Neural progenitor cell (in vitro differentiated cells): ENCODE measurements around the gene CAPSL. TPM values are rescaled to one million over a fixed set of nuclear protein-coding genes. Genes with fewer than 3 reads are reported as not detected.
"Not testable (repeated sequence)": the region's sequence is repeated elsewhere in the genome, so short reads cannot be mapped to it uniquely, and the experiment has no call there.

Experiments
- DNase-seq: peaks from one replicate; pipeline ENCODE4 v3.0.0-alpha.2; 2016; ENCODE audit warnings: low spot score
- H2AFZ ChIP-seq: fragments of 200-600 bp; sonication (generic); replicated peaks from 2 replicates; pipeline ENCODE4 v1.6.1; 2016; ENCODE audit warnings: antibody characterized with exemption
- H3F3A ChIP-seq: fragments of 200-600 bp; sonication (generic); 2 replicates; pipeline ENCODE4 v1.6.1; 2016; ENCODE audit warnings: antibody characterized with exemption, low read depth
- H3K27ac ChIP-seq: fragments of 200-600 bp; sonication (generic); 2 replicates; pipeline ENCODE4 v1.5.1; 2016; ENCODE audit warnings: mild to moderate bottlenecking
- H3K27me3 ChIP-seq: fragments of 200-600 bp; sonication (generic); 2 replicates; pipeline ENCODE4 v1.6.1; 2016; ENCODE audit warnings: mild to moderate bottlenecking, moderate library complexity
- H3K36me3 ChIP-seq: fragments of 200-600 bp; sonication (generic); 2 replicates; pipeline ENCODE4 v1.5.1; 2016
- H3K4me1 ChIP-seq: fragments of 200-600 bp; sonication (generic); 2 replicates; pipeline ENCODE4 v1.6.1; 2016; ENCODE audit warnings: mixed run types
- H3K4me2 ChIP-seq: fragments of 200-600 bp; sonication (generic); 2 replicates; pipeline ENCODE4 v1.6.1; 2016
- H3K4me3 ChIP-seq: fragments of 200-600 bp; sonication (generic); 2 replicates; pipeline ENCODE4 v1.5.1; 2016
- H3K79me2 ChIP-seq: fragments of 200-600 bp; sonication (generic); 2 replicates; pipeline ENCODE4 v1.6.1; 2016; ENCODE audit warnings: low read depth
- H3K9ac ChIP-seq: fragments of 200-600 bp; sonication (generic); 2 replicates; pipeline ENCODE4 v1.6.1; 2016
- H3K9me3 ChIP-seq: fragments of 200-600 bp; sonication (generic); 2 replicates; pipeline ENCODE4 v1.5.1; 2016; ENCODE audit warnings: low read depth
- H4K20me1 ChIP-seq: fragments of 200-600 bp; sonication (generic); 2 replicates; pipeline ENCODE4 v1.6.1; 2016; ENCODE audit warnings: low read depth
- H3K27ac Mint-ChIP-seq: 3 replicates; pipeline ENCODE4 v1.8.0; 2021; ENCODE audit warnings: mixed read lengths
- H3K27me3 Mint-ChIP-seq: 2 replicates; pipeline ENCODE4 v1.8.0; 2022; ENCODE audit warnings: low read depth, mild to moderate bottlenecking, inconsistent platforms, moderate library complexity, mixed read lengths; ENCODE audit not compliant: insufficient read depth
- H3K36me3 Mint-ChIP-seq: 3 replicates; pipeline ENCODE4 v1.8.0; 2021; ENCODE audit warnings: mixed read lengths
- H3K4me1 Mint-ChIP-seq: 3 replicates; pipeline ENCODE4 v1.8.0; 2021; ENCODE audit warnings: mixed read lengths
- H3K4me3 Mint-ChIP-seq: 3 replicates; pipeline ENCODE4 v1.8.0; 2021; ENCODE audit warnings: mild to moderate bottlenecking, moderate library complexity, mixed read lengths
- H3K9me3 Mint-ChIP-seq: 3 replicates; pipeline ENCODE4 v1.8.0; 2020; ENCODE audit warnings: mixed read lengths
- CTCF ChIP-seq: fragments of 200-600 bp; sonication (generic); IDR thresholded peaks from 2 replicates; pipeline ENCODE4 v1.5.1; 2017; ENCODE audit warnings: antibody characterized with exemption, mild to moderate bottlenecking
- EZH2 ChIP-seq: fragments of 200-600 bp; sonication (generic); IDR thresholded peaks from 2 replicates; pipeline ENCODE4 v1.6.1; 2017; ENCODE audit warnings: antibody characterized with exemption, mild to moderate bottlenecking, moderate library complexity
- EZH2phosphoT487 ChIP-seq: fragments of 200-600 bp; sonication (generic); IDR thresholded peaks from 2 replicates; pipeline ENCODE4 v1.6.1; 2017; ENCODE audit warnings: antibody characterized with exemption
- total RNA-seq: library from RNA; depleted of rRNA; stranded (reverse); fragments of >200 nt; gene quantifications from 2 replicates; pipeline ENCODE4 v1.2.3, GENCODE V29; 2015; ENCODE audit warnings: low replicate concordance

Gene CAPSL
- total RNA-seq, result 0.15 TPM in 1 of 2 replicates, not detected in the other

GRCh38 chr5:35938568-35939227, at the start of gene CAPSL:
Gene CAPSL (minus strand): TSS chr5:35938622. CDS start chr5:35921120, 17,502 bp downstream.
- TF ChIP-seq EZH2phosphoT487, result no peak
- Histone ChIP-seq H3K36me3 (no peaks in the 10 kb centered on the region), H3K27me3 (peaks cover 24% of the 10 kb centered on the region), H3F3A (no peaks in the 10 kb centered on the region), H3K4me3 (no peak within 1 kb of the TSS), H3K79me2 (no peaks in the 10 kb centered on the region), H3K4me1 (no peaks in the 10 kb centered on the region), H2AFZ (no peak within 1 kb of the TSS), H3K9me3 (no peaks in the 10 kb centered on the region), H3K4me2 (no peak within 1 kb of the TSS), H3K27ac (no peak within 1 kb of the TSS), H4K20me1 (no peaks in the 10 kb centered on the region), H3K9ac (no peak within 1 kb of the TSS)
- Mint-ChIP-seq H3K4me3 (no peak within 1 kb of the TSS), H3K36me3 (no peaks in the 10 kb centered on the region), H3K4me1 (peaks cover 8% of the 10 kb centered on the region), H3K27ac (no peak within 1 kb of the TSS), H3K9me3 (no peaks in the 10 kb centered on the region), H3K27me3 (peaks cover 2% of the 10 kb centered on the region)
- DNase-seq, result peak; percentile 74

GRCh38 chr5:35987776-35988175, 49.4 kb upstream of the CAPSL start:
- no peak overlapping the region for H3K4me3 ChIP-seq

GRCh38 chr5:35979715-35980114, 41.3 kb upstream of the CAPSL start:
- DNase-seq, result no peak
- no peak overlapping the region for H2AFZ ChIP-seq
- H3K27me3 ChIP-seq, result no peaks in the 10 kb centered on the region
- H3K79me2 ChIP-seq, result no peaks in the 10 kb centered on the region
- Mint-ChIP-seq H3K9me3 (peaks cover 18% of the 10 kb centered on the region), H3K27ac (no peak overlapping the region), H3K4me1 (no peaks in the 10 kb centered on the region), H3K4me3 (no peak overlapping the region), H3K27me3 (peaks cover 2% of the 10 kb centered on the region), H3K36me3 (no peaks in the 10 kb centered on the region)
- no peaks in the 10 kb centered on the region for H4K20me1 ChIP-seq
- no peaks in the 10 kb centered on the region for H3K4me1 ChIP-seq
- TF ChIP-seq EZH2 (no peak), EZH2phosphoT487 (no peak), CTCF (no peak)
- no peaks in the 10 kb centered on the region for H3K9me3 ChIP-seq
- no peak overlapping the region for H3K4me3 ChIP-seq
- H3K4me2 ChIP-seq, result no peak overlapping the region
- H3F3A ChIP-seq, result no peaks in the 10 kb centered on the region
- no peak overlapping the region for H3K9ac ChIP-seq
- H3K36me3 ChIP-seq, result no peaks in the 10 kb centered on the region
- H3K27ac ChIP-seq, result no peak overlapping the region

More at GRCh38 chr5:35987776-35988175, 49.4 kb upstream of the CAPSL start:
- Histone ChIP-seq H3K4me1 (peaks cover 3% of the 10 kb centered on the region), H3K79me2 (no peaks in the 10 kb centered on the region), H2AFZ (no peak overlapping the region), H3K9ac (no peak overlapping the region), H4K20me1 (no peaks in the 10 kb centered on the region), H3K36me3 (no peaks in the 10 kb centered on the region), H3F3A (peaks cover 20% of the 10 kb centered on the region), H3K4me2 (no peak overlapping the region), H3K27me3 (peaks cover 21% of the 10 kb centered on the region), H3K9me3 (no peaks in the 10 kb centered on the region), H3K27ac (no peak overlapping the region)
- Mint-ChIP-seq H3K36me3 (no peaks in the 10 kb centered on the region), H3K27me3 (peaks cover 10% of the 10 kb centered on the region), H3K27ac (no peak overlapping the region), H3K9me3 (peaks cover 6% of the 10 kb centered on the region), H3K4me3 (no peak overlapping the region), H3K4me1 (peaks cover 5% of the 10 kb centered on the region)
- TF ChIP-seq EZH2phosphoT487, result no peak
- no peak for DNase-seq

- H3K27ac Mint-ChIP-seq, H3K9ac ChIP-seq, H3K79me2 ChIP-seq, H3K4me1 ChIP-seq, H4K20me1 ChIP-seq, H3K4me3 ChIP-seq, H3K36me3 ChIP-seq, DNase-seq, H3K36me3 Mint-ChIP-seq, H2AFZ ChIP-seq, H3F3A ChIP-seq, H3K9me3 ChIP-seq, H3K27me3 Mint-ChIP-seq, H3K27me3 ChIP-seq, H3K4me1 Mint-ChIP-seq, H3K4me2 ChIP-seq, H3K27ac ChIP-seq, H3K4me3 Mint-ChIP-seq: not testable (repeated sequence)
- peaks cover 11% of the 10 kb centered on the region for H3K9me3 Mint-ChIP-seq
Observed at GRCh38 chr5:35976859-35977258, 38.4 kb upstream of the CAPSL start.

- Histone ChIP-seq H3K4me1 (no peaks in the 10 kb centered on the region), H3K79me2 (no peaks in the 10 kb centered on the region), H3K4me2 (no peak overlapping the region), H3K27me3 (no peaks in the 10 kb centered on the region), H3K27ac (no peak overlapping the region), H4K20me1 (no peaks in the 10 kb centered on the region), H3K9ac (no peak overlapping the region), H3K36me3 (no peaks in the 10 kb centered on the region), H3F3A (no peaks in the 10 kb centered on the region), H3K9me3 (no peaks in the 10 kb centered on the region), H3K4me3 (no peak overlapping the region), H2AFZ (no peak overlapping the region)
- peaks cover 5% of the 10 kb centered on the region for H3K9me3 Mint-ChIP-seq
- no peaks in the 10 kb centered on the region for H3K4me1 Mint-ChIP-seq
- TF ChIP-seq EZH2phosphoT487 (no peak), EZH2 (no peak), CTCF (no peak)
- no peak for DNase-seq
- H3K27me3 Mint-ChIP-seq, result no peaks in the 10 kb centered on the region
- H3K27ac Mint-ChIP-seq, result no peak overlapping the region
- H3K4me3 Mint-ChIP-seq, result no peak overlapping the region
- H3K36me3 Mint-ChIP-seq, result no peaks in the 10 kb centered on the region
Observed at GRCh38 chr5:35974570-35974969, 36.1 kb upstream of the CAPSL start.
